ENCODE measurements around the gene ZNF831.

Gene ZNF831

DNA sequence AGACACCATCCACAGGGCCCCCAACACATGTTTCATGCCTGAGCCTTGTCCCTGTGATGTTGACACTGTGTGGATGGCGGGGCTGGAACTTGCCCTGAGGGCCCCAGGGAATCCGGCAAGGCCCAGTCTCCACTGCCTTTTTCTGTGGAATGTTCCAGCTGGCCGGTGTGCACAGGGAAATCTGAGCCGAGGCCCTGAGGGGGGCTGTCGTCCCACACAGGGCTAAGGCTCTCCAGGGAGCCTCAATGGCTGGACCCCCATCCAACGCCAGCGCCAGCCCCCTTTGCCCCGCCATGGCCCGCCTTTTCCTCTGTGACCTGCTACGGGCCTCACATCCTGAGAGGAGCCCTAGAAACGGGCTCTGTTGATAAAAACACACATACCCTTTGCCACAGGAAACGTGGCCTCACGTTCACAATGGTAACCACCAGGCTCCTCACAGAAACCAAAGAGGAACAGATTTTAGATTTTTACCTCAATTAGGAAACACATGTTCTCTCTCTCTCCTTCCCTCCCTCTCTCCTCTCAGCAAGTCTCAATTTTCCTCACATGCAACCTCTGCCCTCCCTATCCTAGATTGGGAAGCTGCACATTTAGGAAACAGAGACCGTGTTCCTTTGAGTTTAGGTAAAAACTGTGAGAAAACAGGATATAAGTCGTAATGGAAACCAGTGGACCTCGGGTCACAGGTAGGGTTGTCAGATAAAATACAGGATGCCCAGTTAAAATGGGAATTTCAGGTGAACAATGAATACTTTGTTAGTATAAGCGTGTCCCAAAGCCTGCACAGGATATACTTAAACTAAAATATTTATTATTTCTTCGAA lies 13.7 kb upstream of the ZNF831 start:
- DNase-seq (ENCODE audit: low read depth), result no peak
- H3K4me3 ChIP-seq (ENCODE audit: low read depth, low read length), result no peak overlapping the region
- TF ChIP-seq, protein P1, sequence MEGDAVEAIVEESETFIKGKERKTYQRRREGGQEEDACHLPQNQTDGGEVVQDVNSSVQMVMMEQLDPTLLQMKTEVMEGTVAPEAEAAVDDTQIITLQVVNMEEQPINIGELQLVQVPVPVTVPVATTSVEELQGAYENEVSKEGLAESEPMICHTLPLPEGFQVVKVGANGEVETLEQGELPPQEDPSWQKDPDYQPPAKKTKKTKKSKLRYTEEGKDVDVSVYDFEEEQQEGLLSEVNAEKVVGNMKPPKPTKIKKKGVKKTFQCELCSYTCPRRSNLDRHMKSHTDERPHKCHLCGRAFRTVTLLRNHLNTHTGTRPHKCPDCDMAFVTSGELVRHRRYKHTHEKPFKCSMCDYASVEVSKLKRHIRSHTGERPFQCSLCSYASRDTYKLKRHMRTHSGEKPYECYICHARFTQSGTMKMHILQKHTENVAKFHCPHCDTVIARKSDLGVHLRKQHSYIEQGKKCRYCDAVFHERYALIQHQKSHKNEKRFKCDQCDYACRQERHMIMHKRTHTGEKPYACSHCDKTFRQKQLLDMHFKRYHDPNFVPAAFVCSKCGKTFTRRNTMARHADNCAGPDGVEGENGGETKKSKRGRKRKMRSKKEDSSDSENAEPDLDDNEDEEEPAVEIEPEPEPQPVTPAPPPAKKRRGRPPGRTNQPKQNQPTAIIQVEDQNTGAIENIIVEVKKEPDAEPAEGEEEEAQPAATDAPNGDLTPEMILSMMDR (conservative IDR thresholded peaks at IDR 0.05; ENCODE audit: low read depth, low read length), result no peak

DNA sequence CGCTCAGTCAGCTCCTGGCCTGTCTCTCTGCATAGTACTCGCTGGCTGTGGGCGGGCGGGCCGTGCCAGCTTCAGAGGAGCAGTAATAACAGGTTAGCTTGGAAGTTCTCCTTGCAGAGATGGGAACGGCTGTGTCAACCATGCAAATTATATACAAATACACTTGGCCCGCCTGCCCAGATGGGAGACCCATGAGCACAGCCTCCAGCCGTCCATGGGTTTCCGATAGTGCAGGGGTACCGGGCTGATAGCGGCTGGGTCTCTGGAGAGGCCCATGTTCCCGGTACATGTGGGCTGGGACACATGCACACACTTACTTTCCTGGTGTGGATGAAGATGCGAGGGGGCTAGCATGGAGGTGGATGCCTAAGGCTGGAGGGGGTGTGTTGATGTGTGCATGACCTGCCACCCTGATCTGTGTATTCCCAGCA lies 12.8 kb upstream of the ZNF831 start:
- TF ChIP-seq, protein P1 (conservative IDR thresholded peaks at IDR 0.05; ENCODE audit: low read depth, low read length), result no peak
- no peak for DNase-seq (ENCODE audit: low read depth)
- no peak overlapping the region for H3K4me3 ChIP-seq (ENCODE audit: low read depth, low read length)

DNA sequence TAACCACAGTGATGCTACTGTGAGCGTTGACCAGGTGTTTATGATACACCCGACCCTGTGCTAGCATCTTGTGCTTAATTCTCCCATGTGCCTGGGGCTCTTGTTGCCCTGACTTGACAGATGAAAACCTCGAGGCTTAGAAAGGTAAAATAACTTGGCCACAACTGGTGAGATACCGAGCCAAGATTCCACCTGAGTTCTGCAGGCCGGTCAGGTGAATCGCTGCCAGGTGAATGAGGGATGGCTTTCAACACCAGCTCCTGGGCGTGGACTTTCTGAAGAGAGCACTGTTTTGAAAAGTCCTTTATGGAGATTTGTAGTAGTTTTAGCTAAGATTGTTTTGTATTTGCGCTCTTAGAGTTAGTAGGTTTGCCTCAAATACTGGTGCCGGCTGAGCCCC lies 12.2 kb upstream of the ZNF831 start:
- H3K4me3 ChIP-seq (ENCODE audit: low read depth, low read length), result no peak overlapping the region
- no peak for DNase-seq (ENCODE audit: low read depth)
- TF ChIP-seq, protein P1 (conservative IDR thresholded peaks at IDR 0.05; ENCODE audit: low read depth, low read length), result no peak

GRCh38 chr20:59151820-59152219 lies 11.8 kb upstream of the ZNF831 start:
- H3K4me3 ChIP-seq (ENCODE audit: low read depth, low read length), result no peak overlapping the region
- DNase-seq (ENCODE audit: low read depth), result no peak
- TF ChIP-seq, protein P1 (conservative IDR thresholded peaks at IDR 0.05; ENCODE audit: low read depth, low read length), result no peak

GRCh38 chr20:59152559-59153354 lies 10.9 kb upstream of the ZNF831 start:
- DNase-seq (ENCODE audit: low read depth), result no peak
- TF ChIP-seq, protein P1 (conservative IDR thresholded peaks at IDR 0.05; ENCODE audit: low read depth, low read length), result no peak
- H3K4me3 ChIP-seq (ENCODE audit: low read depth, low read length), result no peak overlapping the region

- DNase-seq (ENCODE audit: low read depth), result no peak
- TF ChIP-seq, protein P1 (conservative IDR thresholded peaks at IDR 0.05; ENCODE audit: low read depth, low read length), result no peak
Observed at GRCh38 chr20:59153355-59153681, 10.3 kb upstream of the ZNF831 start.

More at GRCh38 chr20:59153355-59153681, 10.3 kb upstream of the ZNF831 start:
- H3K4me3 ChIP-seq (ENCODE audit: low read depth, low read length), result no peak overlapping the region
